ENCODE measurements around the gene MSMP.

MSMP gene

GRCh38 chr9:35743452-35743851, 10.6 kb downstream of the MSMP start:
- no peak for DNase-seq (ENCODE audit: low spot score)

GRCh38 chr9:35741740-35742139, 12.3 kb downstream of the MSMP start:
- DNase-seq (ENCODE audit: low spot score) = no peak

- DNase-seq (ENCODE audit: low spot score) = no peak
These were observed 13.8 kb downstream of the MSMP start for GRCh38 chr9:35740243-35740642.

DNA sequence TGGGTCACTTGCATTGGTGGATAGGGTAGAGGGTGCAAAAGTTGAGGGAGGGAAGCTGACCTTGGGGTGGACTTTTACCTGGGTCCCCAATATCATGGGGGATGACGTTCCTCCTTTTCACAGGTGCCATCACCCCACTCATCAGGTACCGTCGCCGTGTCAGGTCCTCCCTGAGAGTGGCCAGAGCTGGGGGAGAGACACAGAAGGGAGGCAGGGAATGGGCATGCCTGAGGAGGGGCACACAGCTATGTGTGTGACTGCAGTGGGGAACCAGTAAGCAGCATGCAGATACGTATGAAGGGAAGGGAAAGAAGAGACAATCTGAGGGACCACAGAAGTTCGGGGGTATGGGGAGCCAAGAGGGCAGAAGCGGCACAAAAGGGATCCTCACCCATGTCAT, 15.2 kb downstream of the MSMP start:
- no peak for DNase-seq (ENCODE audit: low spot score)

GRCh38 chr9:35738186-35738585, 15.9 kb downstream of the MSMP start:
- DNase-seq (ENCODE audit: low spot score) = no peak

- DNase-seq (ENCODE audit: low spot score) = no peak
These were observed 16.9 kb downstream of the MSMP start for GRCh38 chr9:35737143-35737542.

- peak; percentile 80 for DNase-seq (ENCODE audit: low spot score)
These were observed 17.9 kb downstream of the MSMP start for GRCh38 chr9:35736201-35736633.

DNA sequence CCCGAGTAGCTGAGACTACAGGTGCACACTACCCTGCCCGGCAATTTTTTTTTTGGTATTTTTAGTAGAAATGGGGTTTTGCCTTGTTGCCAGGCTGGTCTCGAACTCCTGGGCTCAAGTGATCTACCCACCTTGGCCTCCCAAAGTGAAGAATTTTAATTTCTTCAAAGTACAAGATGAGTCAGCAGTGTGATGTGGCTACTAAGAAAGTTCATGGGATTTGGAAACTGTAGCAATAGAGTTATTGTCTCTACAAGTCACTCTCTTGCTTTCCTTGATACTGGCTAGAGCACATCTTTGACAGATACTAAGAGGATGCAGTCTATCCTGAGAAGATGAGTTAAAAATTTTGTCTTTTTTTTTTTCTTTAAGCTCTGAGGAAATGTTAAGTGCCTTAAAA, 20.0 kb downstream of the MSMP start:
- DNase-seq (ENCODE audit: low spot score) = no peak

DNA sequence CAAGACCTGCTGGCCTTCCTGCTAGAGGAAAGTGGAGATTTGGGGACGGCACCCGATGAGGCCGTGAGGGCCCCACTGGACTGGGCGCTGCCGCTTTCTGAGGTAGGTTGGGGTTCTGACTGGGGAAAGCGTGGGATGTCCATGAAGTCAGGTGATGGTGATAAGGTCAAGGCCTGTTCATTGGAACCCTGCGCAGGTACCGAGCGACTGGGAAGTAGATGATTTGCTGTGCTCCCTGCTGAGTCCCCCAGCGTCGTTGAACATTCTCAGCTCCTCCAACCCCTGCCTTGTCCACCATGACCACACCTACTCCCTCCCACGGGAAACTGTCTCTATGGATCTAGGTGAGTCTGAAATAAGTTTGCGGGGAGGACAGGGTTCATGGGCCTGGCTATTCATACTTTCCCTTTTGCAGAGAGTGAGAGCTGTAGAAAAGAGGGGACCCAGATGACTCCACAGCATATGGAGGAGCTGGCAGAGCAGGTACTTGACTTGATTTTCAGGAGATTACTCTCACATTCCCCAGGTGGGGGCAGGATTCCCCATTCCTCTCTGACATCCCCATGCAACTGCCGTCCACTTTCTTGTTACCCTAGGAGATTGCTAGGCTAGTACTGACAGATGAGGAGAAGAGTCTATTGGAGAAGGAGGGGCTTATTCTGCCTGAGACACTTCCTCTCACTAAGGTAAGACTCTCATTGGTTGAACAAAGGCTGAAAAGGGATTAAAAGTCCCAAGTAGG, 21.1 kb downstream of the MSMP start:
- DNase-seq (ENCODE audit: low spot score) = peak; percentile 61

- peak; percentile 97 for DNase-seq (ENCODE audit: low spot score)
These were observed 21.8 kb downstream of the MSMP start, which contains the start of the genes CREB3 and TLN1 for GRCh38 chr9:35732185-35732799. Gene CREB3 (plus strand): TSS chr9:35732666. CDS start chr9:35732773, 107 bp downstream. Gene TLN1 (minus strand): TSS chr9:35732195. CDS start chr9:35725694, 6,501 bp downstream.

- DNase-seq (ENCODE audit: low spot score) = no peak
These were observed 22.5 kb downstream of the MSMP start for GRCh38 chr9:35731415-35732184.

- DNase-seq (ENCODE audit: low spot score) = no peak
These were observed 23.6 kb downstream of the MSMP start for GRCh38 chr9:35730486-35730854.

DNA sequence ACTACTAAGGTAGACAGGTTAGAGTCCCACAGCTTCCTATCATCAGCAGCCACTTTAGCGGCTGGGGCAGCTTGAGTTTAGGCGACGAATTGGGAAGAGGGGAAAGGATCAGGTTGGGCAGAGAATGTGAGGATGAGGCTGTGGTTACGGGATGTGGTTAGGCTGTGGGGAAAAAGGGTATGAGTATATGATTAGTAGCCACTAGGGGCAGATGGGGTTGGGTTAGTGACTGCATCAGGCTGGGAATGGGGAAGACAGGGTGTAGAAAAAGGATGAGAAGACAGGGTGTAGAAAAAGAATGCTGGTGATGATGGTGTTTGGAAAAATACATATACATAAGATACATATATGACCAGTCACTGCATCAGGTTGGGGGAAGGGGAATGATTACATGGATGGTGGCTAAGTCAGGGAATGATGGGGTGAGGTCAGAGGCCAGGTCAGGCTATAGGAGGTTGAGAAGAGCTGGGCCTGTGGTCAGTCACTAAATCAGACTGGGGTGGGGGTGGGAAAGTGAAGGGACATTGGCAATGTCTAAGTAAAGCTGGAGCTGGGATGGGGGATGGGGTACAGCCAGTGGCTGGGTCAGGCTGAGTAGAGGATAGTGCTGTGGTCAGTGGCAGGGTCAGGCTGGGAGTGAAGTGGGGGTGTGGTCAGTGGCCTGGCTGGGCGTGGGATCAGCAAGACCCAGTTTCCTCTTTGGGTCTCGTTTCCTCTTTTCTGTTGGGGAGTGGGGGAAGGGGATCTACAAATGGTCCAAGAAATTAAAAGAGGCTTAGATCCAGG, 24.2 kb downstream of the MSMP start:
- peak; percentile 54 for DNase-seq (ENCODE audit: low spot score)

DNA sequence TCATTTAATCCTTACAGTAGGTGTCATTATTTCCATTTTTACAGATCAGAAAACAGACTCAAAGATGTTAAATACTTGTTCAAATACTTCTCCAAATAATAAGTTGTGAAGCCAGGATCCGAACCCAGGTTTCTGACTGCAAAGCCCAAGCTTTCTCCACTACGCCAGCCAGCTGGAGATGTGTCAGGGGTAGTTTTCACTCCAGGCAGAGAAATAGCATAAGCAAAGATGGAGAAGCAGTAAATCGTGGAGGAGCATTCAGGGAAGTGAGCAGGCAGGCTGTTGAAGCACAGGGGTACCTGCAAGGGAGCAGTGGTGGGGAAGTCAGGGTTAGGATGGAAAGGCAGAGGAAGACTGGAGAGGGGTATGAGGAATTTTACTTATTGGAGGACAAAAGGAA, 25.0 kb downstream of the MSMP start:
- DNase-seq (ENCODE audit: low spot score) = no peak

DNA sequence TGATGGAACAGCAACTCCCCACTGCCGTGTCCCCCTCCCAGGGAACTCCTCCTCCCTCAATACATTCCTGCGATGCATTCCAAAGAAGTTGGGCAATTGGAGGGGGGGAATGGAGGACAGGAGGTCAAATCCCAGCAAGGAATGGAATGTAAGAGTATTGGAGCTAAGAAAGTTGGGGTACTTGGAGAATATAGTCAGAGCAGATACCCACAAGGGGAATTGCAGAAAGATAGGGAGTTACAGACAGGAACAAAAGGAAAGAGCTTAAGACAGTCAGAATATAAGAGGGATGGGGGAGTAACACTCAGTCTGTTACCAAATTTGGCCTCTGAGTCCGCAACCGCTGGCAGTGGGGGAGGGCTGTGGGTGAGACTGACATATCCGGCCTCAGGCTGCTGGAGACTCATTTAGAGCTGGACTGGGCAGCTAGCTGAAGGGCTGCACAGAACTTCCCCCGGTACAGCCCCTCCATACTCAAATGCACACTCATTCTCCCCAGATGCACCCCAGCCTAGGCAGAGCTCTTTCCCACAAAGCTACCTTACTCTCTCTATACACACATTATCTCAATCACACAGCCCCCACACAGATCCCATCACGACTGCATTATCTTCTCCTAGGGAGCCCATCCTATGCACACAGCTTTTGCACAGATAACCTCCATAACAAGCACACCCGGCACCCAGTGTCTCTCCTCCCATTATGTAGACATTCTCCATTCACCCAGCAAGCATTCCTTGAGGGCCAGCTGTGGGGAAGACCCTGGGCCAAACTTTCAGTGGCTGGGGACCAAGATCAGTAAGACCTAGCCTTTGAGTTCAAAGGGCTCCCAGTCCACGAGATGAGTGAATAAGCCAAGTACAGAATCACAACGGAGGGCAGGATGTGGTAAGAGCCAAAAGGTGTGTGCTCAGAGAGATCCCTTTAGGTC, 25.8 kb downstream of the MSMP start:
- peak; percentile 78 for DNase-seq (ENCODE audit: low spot score)

DNA sequence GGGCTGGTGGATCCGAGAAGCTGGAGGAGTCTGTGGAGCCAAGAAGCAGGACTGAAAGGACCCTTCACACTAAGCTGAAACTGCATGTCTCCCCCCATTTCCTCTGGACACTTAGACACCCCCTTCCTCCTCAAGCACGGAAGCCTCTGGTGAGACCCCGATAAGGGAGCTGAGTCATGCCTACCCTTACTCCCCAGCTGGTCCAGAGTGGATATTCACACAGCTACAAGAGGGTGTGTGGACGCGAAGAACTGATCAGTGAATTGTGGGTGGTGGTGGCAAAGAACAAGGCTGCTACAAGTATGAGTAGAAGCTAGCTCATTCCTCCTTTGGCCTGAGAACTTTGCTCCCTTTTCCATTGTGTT, 26.4 kb downstream of the MSMP start:
- DNase-seq (ENCODE audit: low spot score) = no peak

- DNase-seq (ENCODE audit: low spot score) = no peak
These were observed 27.1 kb downstream of the MSMP start for GRCh38 chr9:35726931-35727330.

GRCh38 chr9:35725362-35725761, 28.7 kb downstream of the MSMP start:
- no peak for DNase-seq (ENCODE audit: low spot score)

GRCh38 chr9:35723908-35724307, 30.2 kb downstream of the MSMP start:
- DNase-seq (ENCODE audit: low spot score) = no peak

GRCh38 chr9:35723426-35723825, 30.6 kb downstream of the MSMP start:
- DNase-seq (ENCODE audit: low spot score) = no peak

GRCh38 chr9:35719546-35719945, 34.5 kb downstream of the MSMP start:
- DNase-seq (ENCODE audit: low spot score) = no peak
